IMR-90 (cell line): ENCODE data around the gene CYREN. TPM values are rescaled to one million over a fixed set of nuclear protein-coding genes. Genes with fewer than 3 reads are reported as not detected.

Experiments used
- ATAC-seq: fragments of 200-7000 bp; cut with Tn5 transposase; 2 replicates; pipeline ENCODE4 v1.9.1; 2020; ENCODE audit warnings: low read depth, mild to moderate bottlenecking, moderate library complexity
- BruUV-seq: library from RNA; stranded (reverse); fragments of 400-500 nt; replicated peaks from 2 replicates; lab custom pipeline; 2021; lab: Mats Ljungman, UMichigan
- CTCF ChIA-PET: fragments of 300-600 bp; formaldehyde crosslinking; extraction: SDS; loops from one replicate; lab custom pipeline; 2021; ENCODE audit warnings: antibody characterized with exemption; lab: Yijun Ruan, JAX
- POLR2A ChIA-PET: fragments of 300-600 bp; sonication (Branson Sonifier 250); formaldehyde crosslinking; loops from one replicate; lab custom pipeline; 2022; ENCODE audit warnings: antibody characterized with exemption; ENCODE audit not compliant: unreplicated experiment; lab: Charles Lee
- DNase-seq: peaks from one replicate; pipeline ENCODE4 v3.0.0; 2013
- H2AFZ ChIP-seq: replicated peaks from 2 replicates; pipeline ENCODE3; 2013; ENCODE audit warnings: low read length, mild to moderate bottlenecking; ENCODE audit not compliant: poor library complexity
- H2AK5ac ChIP-seq: 2 replicates; pipeline ENCODE4 v1.6.1; 2013; ENCODE audit warnings: low read depth, low read length, inconsistent platforms
- H2AK9ac ChIP-seq: replicated peaks from 2 replicates; pipeline ENCODE3; 2013; ENCODE audit warnings: mild to moderate bottlenecking, low read depth, low read length, moderate library complexity; ENCODE audit not compliant: poor library complexity
- H2BK120ac ChIP-seq: 2 replicates; pipeline ENCODE4 v1.6.1; 2013; ENCODE audit warnings: low read depth, low read length, inconsistent platforms
- H2BK15ac ChIP-seq: 3 replicates; pipeline ENCODE4 v1.6.1; 2013; ENCODE audit warnings: low read depth, low read length, inconsistent platforms
- H2BK20ac ChIP-seq: 2 replicates; pipeline ENCODE4 v1.6.1; 2013; ENCODE audit warnings: low read depth, mild to moderate bottlenecking, inconsistent platforms, low read length, moderate library complexity
- H2BK5ac ChIP-seq: 2 replicates; pipeline ENCODE4 v1.6.1; 2013; ENCODE audit warnings: mild to moderate bottlenecking, low read depth, low read length, inconsistent platforms; ENCODE audit not compliant: poor library complexity, severe bottlenecking
- H3K14ac ChIP-seq: replicated peaks from 2 replicates; pipeline ENCODE4 v1.6.1; 2013; ENCODE audit warnings: low read depth, low read length, inconsistent platforms
- H3K18ac ChIP-seq: 2 replicates; pipeline ENCODE4 v1.6.1; 2013; ENCODE audit warnings: low read depth, low read length, control low read depth
- H3K23ac ChIP-seq: 2 replicates; pipeline ENCODE4 v1.6.1; 2013; ENCODE audit warnings: low read depth, low read length, inconsistent platforms
- H3K27ac ChIP-seq: 2 replicates; pipeline ENCODE4 v1.5.1; 2013; ENCODE audit warnings: mild to moderate bottlenecking, control low read depth, low read length; ENCODE audit not compliant: insufficient read depth
- H3K27me3 ChIP-seq: 2 replicates; pipeline ENCODE4 v1.6.1; 2013; ENCODE audit warnings: low read length; ENCODE audit not compliant: control insufficient read depth, insufficient read depth
- H3K36me3 ChIP-seq: 2 replicates; pipeline ENCODE4 v1.6.1; 2013; ENCODE audit warnings: low read length, mixed read lengths; ENCODE audit not compliant: control insufficient read depth, insufficient read depth
- H3K4ac ChIP-seq: 2 replicates; pipeline ENCODE4 v1.6.1; 2013; ENCODE audit warnings: low read depth, low read length, inconsistent platforms
- H3K4me1 ChIP-seq: 2 replicates; pipeline ENCODE4 v1.6.1; 2013; ENCODE audit warnings: low read length, mixed read lengths; ENCODE audit not compliant: control insufficient read depth, insufficient read depth
- H3K4me2 ChIP-seq: 2 replicates; pipeline ENCODE4 v1.6.1; 2013; ENCODE audit warnings: low read depth, mild to moderate bottlenecking, control low read depth, low read length, moderate library complexity
- H3K4me3 ChIP-seq: 2 replicates; pipeline ENCODE4 v1.5.1; 2013; ENCODE audit warnings: low read depth, mild to moderate bottlenecking, control low read depth, low read length, moderate library complexity; ENCODE audit not compliant: insufficient read depth
- H3K56ac ChIP-seq: 2 replicates; pipeline ENCODE4 v1.6.1; 2013; ENCODE audit warnings: low read length, inconsistent platforms; ENCODE audit not compliant: insufficient read depth; ENCODE audit errors: extremely low read depth
- H3K79me1 ChIP-seq, 2 experiments: 2 replicates each; pipeline ENCODE4 v1.6.1; 2013; ENCODE audit warnings: low read length in 2 of 2, inconsistent platforms in 1 of 2, low read depth in 1 of 2
- H3K9ac ChIP-seq: 2 replicates; pipeline ENCODE4 v1.6.1; 2013; ENCODE audit warnings: low read depth, low read length, control low read depth
- H3K9me1 ChIP-seq: 2 replicates; pipeline ENCODE4 v1.6.1; 2013; ENCODE audit warnings: low read length, inconsistent platforms; ENCODE audit not compliant: insufficient read depth
- H3K9me3 ChIP-seq: 2 replicates; pipeline ENCODE4 v1.6.1; 2013; ENCODE audit warnings: low read length; ENCODE audit not compliant: control insufficient read depth, insufficient read depth
- H4K20me1 ChIP-seq: 2 replicates; pipeline ENCODE4 v1.6.1; 2013; ENCODE audit warnings: low read length, inconsistent platforms; ENCODE audit not compliant: insufficient read depth
- H4K5ac ChIP-seq: 2 replicates; pipeline ENCODE4 v1.6.1; 2013; ENCODE audit warnings: mild to moderate bottlenecking, low read depth, low read length, control low read depth
- H4K8ac ChIP-seq, 2 experiments: 2 replicates each; pipeline ENCODE4 v1.6.1; 2013; ENCODE audit warnings: low read depth in 2 of 2, low read length in 2 of 2, control low read depth in 1 of 2, inconsistent platforms in 1 of 2
- H4K91ac ChIP-seq: 2 replicates; pipeline ENCODE4 v1.6.1; 2013; ENCODE audit warnings: low read depth, low read length, inconsistent platforms; ENCODE audit not compliant: insufficient read depth
- BHLHE40 ChIP-seq: fragments of 150-350 bp; IDR thresholded peaks from 2 replicates; pipeline ENCODE4 v1.6.1; 2016; ENCODE audit warnings: mild to moderate bottlenecking, low read depth, low read length
- CEBPB ChIP-seq: IDR thresholded peaks from 2 replicates; pipeline ENCODE4 v1.6.1; 2012; ENCODE audit warnings: low read depth, low read length, improper control_type of control experiment
- MAFK ChIP-seq: IDR thresholded peaks from 2 replicates; pipeline ENCODE4 v1.6.1; 2012; ENCODE audit warnings: low read depth, low read length, improper control_type of control experiment
- MAZ ChIP-seq: IDR thresholded peaks from 2 replicates; pipeline ENCODE4 v1.6.1; 2012; ENCODE audit warnings: low read depth, mild to moderate bottlenecking, low read length, improper control_type of control experiment, moderate library complexity, borderline replicate concordance
- NFE2L2 ChIP-seq: fragments of 150-350 bp; IDR thresholded peaks from 2 replicates; pipeline ENCODE4 v1.6.1; 2016; ENCODE audit warnings: low read depth, mild to moderate bottlenecking, low read length
- POLR2A ChIP-seq: IDR thresholded peaks from 2 replicates; pipeline ENCODE4 v1.6.1; 2012; ENCODE audit warnings: mild to moderate bottlenecking, low read depth, low read length
- WGBS, 2 experiments: methylation state at CpG; one replicate each; pipeline versions ENCODE4 v1.1.5 to v1.1.7; 2013; ENCODE audit warnings: missing lambda C conversion rate in 2 of 2; ENCODE audit not compliant: insufficient read length in 1 of 2; ENCODE audit errors: extremely low coverage in 2 of 2; 5-methylcytosine and 5-hydroxymethylcytosine counted together
- dilution Hi-C: fragments of 300-500 bp; cut with HindIII; formaldehyde crosslinking; loops from one replicate; pipeline ENCODE4 v1.14.3; 2018; ENCODE audit warnings: low sequenced_read_pairs; ENCODE audit not compliant: unreplicated experiment
- in situ Hi-C: fragments of 300-500 bp; cut with MboI; formaldehyde crosslinking; loops from 3 replicates; pipeline ENCODE4 v1.14.3; 2019; ENCODE audit warnings: low sequenced_read_pairs, inconsistent platforms, mixed read lengths
- intact Hi-C: fragments of 100-400 bp; cut with micrococcal nuclease; formaldehyde crosslinking; loops from 2 replicates; pipeline ENCODE4 v1.10.0; 2022
- polyA plus RNA-seq, 3 experiments: library from polyadenylated mRNA; depleted of rRNA; stranded (reverse); fragments of >200 nt; gene quantifications; 2 replicates each; pipeline ENCODE4 v1.2.3, GENCODE V29; 2012; ENCODE audit warnings: low replicate concordance in 1 of 3
- total RNA-seq: library from RNA; depleted of rRNA; stranded (reverse); fragments of >200 nt; gene quantifications from 2 replicates; pipeline ENCODE4 v1.2.3, GENCODE V29; 2012
- TF ChIP-seq, protein P1 (sequence below): fragments of 150-350 bp; IDR thresholded peaks from 2 replicates; pipeline ENCODE4 v1.6.1; 2017; ENCODE audit warnings: mild to moderate bottlenecking, antibody characterized with exemption, low read length, low read depth

CYREN gene
- total and polyA plus RNA-seq, 2 of the 4 experiments (the other 2 are of a cell fraction), result 26.5 to 29.2 TPM

DNA sequence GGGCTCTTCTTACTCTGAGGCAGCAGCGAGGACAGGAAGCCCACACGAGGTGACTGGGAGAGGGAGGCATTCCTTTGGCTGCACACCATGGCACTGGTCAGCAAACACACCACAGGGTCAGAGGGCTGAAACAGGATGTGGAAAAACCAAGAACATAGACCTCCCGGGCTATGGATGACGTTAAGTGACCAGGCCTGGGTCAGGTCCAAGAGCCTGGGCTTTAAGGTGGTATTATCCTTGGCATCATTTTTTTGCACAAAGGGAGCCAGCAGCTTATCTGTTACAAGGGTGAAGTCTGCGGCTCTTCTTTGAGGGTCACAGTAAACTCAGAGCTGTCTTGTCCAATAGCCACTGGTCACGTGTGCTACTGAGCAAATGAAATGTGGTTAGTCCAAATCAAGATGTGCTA is 33.8 kb upstream of the CYREN start:
- Histone ChIP-seq H3K4ac (peak overlapping the region; percentile 50), H3K4me1 (peaks cover 8% of the 10 kb centered on the region; the same call in 1 of the 2 replicates), H3K14ac (peak overlapping the region; percentile 52; the same call in 1 of the 2 replicates), H3K9me3 (no peaks in the 10 kb centered on the region), H3K23ac (peak overlapping the region; percentile 60; the same call in 1 of the 2 replicates), H4K8ac (peak overlapping the region in 1 of 2 experiments; percentile 69; a peak in 2 of 4 replicates), H2BK5ac (peak overlapping the region; percentile 79), H3K36me3 (peaks cover 11% of the 10 kb centered on the region), H3K9me1 (peaks cover 20% of the 10 kb centered on the region), H3K9ac (no peak overlapping the region), H3K4me3 (no peak overlapping the region), H3K79me1 (peaks cover 5 to 24% of the 10 kb centered on the region in 2 experiments), H3K27ac (peak overlapping the region; percentile 42; the same call in 1 of the 2 replicates), H2BK15ac (peak overlapping the region; percentile 62; the same call in 1 of the 3 replicates), H3K56ac (no peak overlapping the region), H2BK20ac (peak overlapping the region; percentile 34; the same call in 1 of the 2 replicates), H4K91ac (peak overlapping the region; percentile 68; the same call in 1 of the 2 replicates), H2AFZ (peak overlapping the region; percentile 81), H3K18ac (no peak overlapping the region), H3K27me3 (no peaks in the 10 kb centered on the region), H3K4me2 (peak overlapping the region; percentile 4; the same call in 1 of the 2 replicates), H2AK9ac (no peak overlapping the region), H2AK5ac (no peak overlapping the region), H2BK120ac (peak overlapping the region; percentile 60; the same call in 1 of the 2 replicates), H4K5ac (no peak overlapping the region), H4K20me1 (no peaks in the 10 kb centered on the region)
- 0 out of 2 replicates have a peak, but pooled peaks have one; percentile 22 for TF ChIP-seq MAZ
- peak; percentile 13; the same call in 1 of the 2 replicates for TF ChIP-seq MAFK
- TF ChIP-seq, protein P1, sequence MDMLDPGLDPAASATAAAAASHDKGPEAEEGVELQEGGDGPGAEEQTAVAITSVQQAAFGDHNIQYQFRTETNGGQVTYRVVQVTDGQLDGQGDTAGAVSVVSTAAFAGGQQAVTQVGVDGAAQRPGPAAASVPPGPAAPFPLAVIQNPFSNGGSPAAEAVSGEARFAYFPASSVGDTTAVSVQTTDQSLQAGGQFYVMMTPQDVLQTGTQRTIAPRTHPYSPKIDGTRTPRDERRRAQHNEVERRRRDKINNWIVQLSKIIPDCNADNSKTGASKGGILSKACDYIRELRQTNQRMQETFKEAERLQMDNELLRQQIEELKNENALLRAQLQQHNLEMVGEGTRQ, result peak; percentile 92
- TF ChIP-seq CEBPB, result no peak
- TF ChIP-seq NFE2L2, result 0 out of 2 replicates have a peak, but pooled peaks have one; percentile 17
- TF ChIP-seq POLR2A, result no peak
- TF ChIP-seq BHLHE40, result peak; percentile 39; the same call in 1 of the 2 replicates
- ATAC-seq (peak; percentile 84), DNase-seq (peak; percentile 93)
- dilution Hi-C loops (no loop called here), intact Hi-C loops (no loop called here), in situ Hi-C loops (no loop called here)
- WGBS, 2 experiments, result 20% methylated on average over 3 of the region's 6 CpGs; no CpG with 5 or more reads in 1 of the 2 experiments
- POLR2A ChIA-PET, result no interaction called here
- CTCF ChIA-PET, result interaction anchor here (0.6 to 1.0 kb wide), 3 partner anchors 25 to 747 kb away, joined by 3 to 4 read pairs (median 3); no protein-coding TSS in a partner anchor
- no TSS peak for BruUV-seq
